Esophagus squamous epithelium (tissue), 5 donors: ENCODE results near the gene MYO3B. TPM values are rescaled to one million over a fixed set of nuclear protein-coding genes. Genes with fewer than 3 reads are reported as not detected.
A peak's percentile ranks its signal among the peaks of the same experiment; 100 is the strongest.

Source experiments
- DNase-seq: peaks from one replicate; lab custom pipeline; 2025; lab: John Stamatoyannopoulos, UW
- H3K27ac ChIP-seq, 4 donors: fragments of 200-600 bp; sonication (generic); one replicate each; pipeline ENCODE4 v1.5.1; 2016 to 2019; ENCODE audit warnings: mild to moderate bottlenecking in 1 of 4
- H3K27me3 ChIP-seq, 4 donors: fragments of 200-600 bp; sonication (generic); 1 replicate in 3 of 4; 2 replicates in 1 of 4; pipeline versions ENCODE4 v1.5.1 to v1.6.0; 2017 to 2021; ENCODE audit warnings: antibody characterized with exemption in 1 of 4
- H3K36me3 ChIP-seq, 3 donors: fragments of 200-600 bp; sonication (generic); one replicate each; pipeline ENCODE4 v1.5.1; 2016 to 2019
- H3K4me1 ChIP-seq, 3 donors: fragments of 200-600 bp; sonication (generic); one replicate each; pipeline ENCODE4 v1.5.1; 2017 to 2019
- H3K4me3 ChIP-seq, 4 donors: fragments of 200-600 bp; sonication (generic); 1 replicate in 3 of 4; 2 replicates in 1 of 4; pipeline ENCODE4 v1.5.1; 2016 to 2019; ENCODE audit warnings: mild to moderate bottlenecking in 2 of 4, moderate library complexity in 1 of 4
- H3K9me3 ChIP-seq, 3 donors: fragments of 200-600 bp; sonication (generic); one replicate each; pipeline ENCODE4 v1.5.1; 2016 to 2019
- CTCF ChIP-seq, 6 experiments: fragments of 450-650 bp in 4 of 6; fragments of 200-600 bp in 2 of 6; sonication (generic) in 2 of 6; IDR thresholded peaks; one replicate each; pipeline ENCODE4 v1.5.1; 2016 to 2019; ENCODE audit warnings: antibody characterized with exemption in 6 of 6, mild to moderate bottlenecking in 4 of 6, moderate library complexity in 4 of 6
- POLR2A ChIP-seq, 4 donors: fragments of 450-650 bp; IDR thresholded peaks; one replicate each; pipeline ENCODE4 v1.6.1; 2017; ENCODE audit warnings: antibody characterized with exemption in 4 of 4, mild to moderate bottlenecking in 4 of 4, moderate library complexity in 3 of 4
- WGBS, 2 donors: methylation state at CpG; one replicate each; pipeline ENCODE4 v1.1.5; 2018; 5-methylcytosine and 5-hydroxymethylcytosine counted together
- intact Hi-C: fragments of 100-400 bp; cut with DNase I; formaldehyde crosslinking; loops from one replicate; pipeline ENCODE4 v1.15.0; 2022
- total RNA-seq, 4 donors: library from RNA; depleted of rRNA; stranded (reverse); fragments of >200 nt; gene quantifications; one replicate each; pipeline ENCODE4 v1.1.0, GENCODE V29; 2016
- donor health status: DM: yes; HTN: yes; CAD: no.

The MYO3B gene
- total RNA-seq, 4 donors from 2014 or later: 0.15 to 0.38 (median 0.18) TPM

GRCh38 chr2:170369228-170369627 is 191.3 kb downstream of the MYO3B start:
- H3K4me1 ChIP-seq: no peaks in the 10 kb centered on the region
- DNase-seq: no peak
- H3K27ac ChIP-seq: no peak overlapping the region
- TF ChIP-seq POLR2A (IDR thresholded peaks at IDR 0.05) (no peak), CTCF (IDR thresholded peaks at IDR 0.05) (no peak)
- no peaks in the 10 kb centered on the region for H3K9me3 ChIP-seq
- peaks cover 0 to 70% (median 3%) of the 10 kb centered on the region in 4 donors for H3K27me3 ChIP-seq
- intact Hi-C loops: no loop called here
- no peak overlapping the region for H3K4me3 ChIP-seq
- no peaks in the 10 kb centered on the region for H3K36me3 ChIP-seq
- 76 to 83% methylated on average over 2 of the region's 2 CpGs for WGBS, 2 donors

GRCh38 chr2:170369894-170370293 is 191.9 kb downstream of the MYO3B start:
- no peak overlapping the region for H3K4me3 ChIP-seq
- peaks cover 0 to 4% (median 0%) of the 10 kb centered on the region in 3 donors for H3K4me1 ChIP-seq
- no peak for TF ChIP-seq POLR2A (IDR thresholded peaks at IDR 0.05)
- TF ChIP-seq CTCF (IDR thresholded peaks at IDR 0.05): peak in 5 of 6 experiments; percentile 13 to 42 (median 32)
- no peak overlapping the region for H3K27ac ChIP-seq
- peaks cover 0 to 64% (median 3%) of the 10 kb centered on the region in 4 donors for H3K27me3 ChIP-seq
- no peaks in the 10 kb centered on the region for H3K36me3 ChIP-seq
- whole genome bisulfite sequencing, 2 donors: 7 to 11% methylated on average over 1 of the region's 1 CpG
- no peaks in the 10 kb centered on the region for H3K9me3 ChIP-seq
- intact Hi-C loops: no loop called here
- no peak for DNase-seq

- intact Hi-C loops: no loop called here
- H3K9me3 ChIP-seq: no peaks in the 10 kb centered on the region
- no peak overlapping the region for H3K4me3 ChIP-seq
- peaks cover 0 to 17% (median 0%) of the 10 kb centered on the region in 3 donors for H3K4me1 ChIP-seq
- WGBS, 2 donors: 67 to 71% methylated on average over 6 of the region's 6 CpGs
- DNase-seq: no peak
- H3K36me3 ChIP-seq: no peaks in the 10 kb centered on the region
- H3K27me3 ChIP-seq: peaks cover 0 to 49% (median 1%) of the 10 kb centered on the region in 4 donors
- TF ChIP-seq CTCF (IDR thresholded peaks at IDR 0.05) (no peak), POLR2A (IDR thresholded peaks at IDR 0.05) (no peak)
- H3K27ac ChIP-seq: no peak overlapping the region
Observed at GRCh38 chr2:170371231-170371998, 193.5 kb downstream of the MYO3B start.

GRCh38 chr2:170375192-170375591 is 197.2 kb downstream of the MYO3B start:
- H3K36me3 ChIP-seq: no peaks in the 10 kb centered on the region
- peaks cover 0 to 15% (median 0%) of the 10 kb centered on the region in 4 donors for H3K27me3 ChIP-seq
- no peaks in the 10 kb centered on the region for H3K9me3 ChIP-seq
- no peak overlapping the region for H3K27ac ChIP-seq
- peaks cover 0 to 31% (median 0%) of the 10 kb centered on the region in 3 donors for H3K4me1 ChIP-seq
- H3K4me3 ChIP-seq: no peak overlapping the region
- DNase-seq: no peak
- TF ChIP-seq POLR2A (IDR thresholded peaks at IDR 0.05) (no peak), CTCF (IDR thresholded peaks at IDR 0.05) (no peak)
- WGBS, 2 donors: 31 to 48% methylated on average over 5 of the region's 5 CpGs
- intact Hi-C loops: no loop called here

- peaks cover 0 to 6% (median 0%) of the 10 kb centered on the region in 4 donors for H3K27me3 ChIP-seq
- 35 to 48% methylated on average over 8 of the region's 8 CpGs for WGBS, 2 donors
- intact Hi-C loops: no loop called here
- no peaks in the 10 kb centered on the region for H3K9me3 ChIP-seq
- DNase-seq: no peak
- H3K4me1 ChIP-seq: peaks cover 0 to 31% (median 0%) of the 10 kb centered on the region in 3 donors
- H3K4me3 ChIP-seq: no peak overlapping the region
- H3K36me3 ChIP-seq: no peaks in the 10 kb centered on the region
- no peak overlapping the region for H3K27ac ChIP-seq
- TF ChIP-seq POLR2A (IDR thresholded peaks at IDR 0.05): no peak
Observed at GRCh38 chr2:170377500-170378207, 199.7 kb downstream of the MYO3B start.
